NCI-H2171 treated with DMSO at 0.1 percent for 48 hours (cell line): ENCODE data around the gene MCM9.

Experiments
- DNase-seq: peaks from one replicate; lab custom pipeline; 2025; lab: John Stamatoyannopoulos, UW

The MCM9 gene

DNA sequence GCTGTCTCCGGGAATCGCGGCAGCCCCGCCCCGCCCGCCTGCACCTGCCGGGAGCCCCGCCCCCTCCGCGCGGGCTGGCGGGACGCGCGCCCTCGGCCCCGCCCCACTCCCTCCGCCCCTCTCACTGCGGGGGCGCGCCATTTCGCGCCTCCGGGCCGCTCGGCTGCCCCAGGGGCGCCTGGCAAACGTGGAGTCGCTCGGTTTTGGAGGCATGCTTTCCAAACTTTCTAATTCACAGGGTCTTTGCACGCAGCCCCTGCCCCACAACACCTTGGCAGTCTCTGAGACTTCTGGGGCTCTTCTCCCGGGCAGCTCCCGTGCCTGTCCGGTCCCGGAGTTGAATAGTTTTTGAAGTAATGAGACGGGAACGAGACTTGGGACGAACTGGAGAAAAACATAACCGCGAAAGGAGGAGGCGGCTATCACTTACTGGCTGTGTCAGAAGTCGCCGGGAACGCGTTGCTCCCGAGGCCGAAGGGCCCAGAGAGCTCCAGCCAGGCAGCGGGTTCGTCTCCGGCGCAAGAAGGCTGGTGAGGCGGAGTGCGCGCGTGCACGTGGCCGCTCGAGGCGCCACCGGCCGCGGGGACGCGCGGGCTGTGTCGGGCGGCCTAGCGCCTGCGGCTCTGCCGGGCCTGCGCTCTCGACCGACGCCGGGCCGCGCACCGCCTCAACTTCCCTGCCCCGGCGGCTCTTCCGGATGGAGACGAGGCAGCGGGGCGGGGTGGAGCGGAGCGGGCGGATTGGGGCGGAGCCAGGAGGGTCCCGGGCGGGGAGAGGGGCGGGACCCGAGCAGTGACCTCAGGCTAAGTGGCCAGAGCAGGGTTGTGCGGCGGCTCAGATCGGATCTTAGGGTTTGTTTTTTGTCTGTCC is at the start of gene MCM9:
Gene MCM9, minus strand, starts transcription at position 699 of the 870 bp plus-strand sequence. CDS start 3,436 bp downstream, outside the sequence.
- peak; percentile 89 for DNase-seq

GRCh38 chr6:118984342-118984741 is 49.4 kb upstream of the MCM9 start:
- DNase-seq = no peak

DNA sequence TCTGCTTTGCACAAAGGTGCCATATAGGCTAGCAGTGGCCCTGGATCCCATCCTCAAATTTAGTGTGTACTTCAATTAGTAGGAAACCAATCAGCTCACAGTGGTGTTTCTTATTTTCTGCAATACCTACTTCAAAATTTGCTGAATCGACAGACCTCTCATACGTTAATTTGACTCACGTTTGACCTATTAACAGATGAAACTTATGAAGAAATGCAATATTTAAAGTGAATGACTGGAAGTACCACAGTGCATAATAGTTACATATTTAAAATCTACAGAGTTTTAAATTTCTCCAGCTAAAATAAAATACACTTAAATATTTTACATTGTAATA is 47.6 kb upstream of the MCM9 start:
- no peak for DNase-seq

DNA sequence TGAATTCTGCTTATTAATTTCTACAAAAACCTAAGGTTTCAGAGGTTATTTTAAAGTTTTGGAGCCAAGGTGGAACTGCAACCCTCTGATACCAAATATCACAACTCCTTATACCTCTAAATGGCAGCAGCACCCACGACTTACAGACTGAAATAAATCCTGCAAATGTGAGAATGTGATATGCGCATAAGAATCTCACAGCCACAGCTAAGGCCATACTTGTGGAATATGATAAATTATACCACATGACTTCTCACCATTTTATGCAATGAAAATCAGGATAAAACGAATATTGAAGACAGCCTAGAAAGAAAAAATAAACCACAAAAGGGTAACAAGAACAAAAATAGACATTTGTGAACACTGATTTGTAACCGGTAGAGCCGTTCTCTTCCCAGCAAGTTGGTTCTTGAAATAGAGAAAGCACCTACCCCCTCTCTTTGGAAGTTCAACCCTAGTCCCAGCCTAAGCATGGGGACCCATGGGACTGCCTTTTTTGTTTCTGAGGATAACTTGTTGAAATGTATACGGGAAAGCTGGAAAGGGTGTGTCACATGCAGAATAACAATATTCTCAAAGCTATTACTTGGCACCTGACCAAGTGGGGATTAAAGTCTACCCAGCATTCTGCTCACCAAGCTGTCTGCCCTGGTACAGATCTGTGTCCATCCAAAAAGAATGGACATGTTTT is 47.1 kb upstream of the MCM9 start:
- peak; percentile 47 for DNase-seq

- no peak for DNase-seq
These were observed 45.1 kb upstream of the MCM9 start for GRCh38 chr6:118980063-118980462.

GRCh38 chr6:118974790-118975189 is 39.8 kb upstream of the MCM9 start:
- no peak for DNase-seq

- DNase-seq = no peak
These were observed 36.7 kb upstream of the MCM9 start for GRCh38 chr6:118971682-118972081.

GRCh38 chr6:118970866-118971265 is 35.9 kb upstream of the MCM9 start:
- DNase-seq = no peak

DNA sequence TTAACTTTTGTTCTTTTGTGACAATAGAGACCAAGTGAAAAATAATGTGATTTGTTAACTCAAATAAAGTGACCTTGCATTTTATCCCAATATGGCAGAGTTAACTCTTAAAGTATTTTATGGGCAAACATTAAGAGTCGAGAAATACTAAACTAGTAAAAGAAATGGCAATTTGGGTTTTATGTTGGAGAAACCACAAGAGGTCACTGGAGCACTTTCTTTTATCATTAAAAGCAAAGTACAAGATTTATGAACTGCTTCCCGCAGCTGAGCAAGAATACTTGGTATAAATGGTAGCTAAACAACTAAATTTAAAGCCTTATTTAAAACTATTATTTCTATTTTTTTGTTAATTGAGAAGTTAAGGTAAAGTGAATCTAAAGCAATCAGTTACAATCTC is 33.5 kb upstream of the MCM9 start:
- DNase-seq = peak; percentile 11

DNA sequence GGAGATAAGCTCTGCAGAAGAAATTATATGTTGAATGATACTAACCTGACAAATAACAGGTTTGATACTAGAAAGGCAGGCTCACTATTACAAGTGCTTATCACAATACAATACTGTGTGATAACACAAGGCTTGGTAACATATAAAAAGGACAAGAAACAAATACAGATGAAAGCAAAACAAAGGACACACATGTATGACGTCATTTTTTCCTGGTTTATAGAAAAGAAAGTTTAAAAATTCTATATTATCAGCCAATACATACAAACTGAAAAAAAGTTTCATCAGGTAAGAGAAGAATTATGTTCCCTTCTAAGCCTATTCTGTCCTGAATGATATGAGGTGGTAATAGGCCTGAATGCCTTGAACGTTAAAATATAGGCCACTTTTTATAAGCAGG is 32.3 kb upstream of the MCM9 start:
- no peak for DNase-seq

- DNase-seq = no peak
These were observed 30.9 kb upstream of the MCM9 start for GRCh38 chr6:118965843-118966370.

GRCh38 chr6:118965371-118965770 is 30.4 kb upstream of the MCM9 start:
- no peak for DNase-seq

GRCh38 chr6:118963003-118963402 is 28.0 kb upstream of the MCM9 start:
- peak; percentile 12 for DNase-seq

GRCh38 chr6:118959903-118960302 is 24.9 kb upstream of the MCM9 start:
- no peak for DNase-seq

- no peak for DNase-seq
These were observed 18.4 kb upstream of the MCM9 start for GRCh38 chr6:118953391-118953790.

- DNase-seq = no peak
These were observed 17.7 kb upstream of the MCM9 start for GRCh38 chr6:118952683-118953082.

DNA sequence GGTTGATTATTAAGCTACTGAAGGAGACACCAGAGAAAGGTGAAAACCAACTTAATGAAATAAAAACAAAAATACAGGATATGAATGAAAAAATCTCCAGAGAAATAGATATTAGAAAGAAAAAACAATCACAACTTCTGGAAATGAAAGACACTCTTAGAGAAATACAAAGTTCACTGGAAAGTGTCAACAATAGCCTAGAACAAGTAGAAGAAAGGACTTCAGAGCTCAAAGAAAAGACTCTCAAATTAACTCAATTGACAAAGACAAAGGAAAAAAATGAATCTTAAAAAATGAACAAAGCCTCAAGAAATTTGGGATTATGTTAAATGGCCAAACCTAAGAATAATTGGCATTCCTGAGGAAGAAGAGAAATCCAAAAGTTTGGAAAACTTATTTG is 10.3 kb upstream of the MCM9 start:
- no peak for DNase-seq

GRCh38 chr6:118940770-118941169 is 5.8 kb upstream of the MCM9 start:
- no peak for DNase-seq

GRCh38 chr6:118939683-118940082 is 4.7 kb upstream of the MCM9 start:
- no peak for DNase-seq

GRCh38 chr6:118935978-118936703 is 1.2 kb upstream of the MCM9 start:
- DNase-seq = no peak

DNA sequence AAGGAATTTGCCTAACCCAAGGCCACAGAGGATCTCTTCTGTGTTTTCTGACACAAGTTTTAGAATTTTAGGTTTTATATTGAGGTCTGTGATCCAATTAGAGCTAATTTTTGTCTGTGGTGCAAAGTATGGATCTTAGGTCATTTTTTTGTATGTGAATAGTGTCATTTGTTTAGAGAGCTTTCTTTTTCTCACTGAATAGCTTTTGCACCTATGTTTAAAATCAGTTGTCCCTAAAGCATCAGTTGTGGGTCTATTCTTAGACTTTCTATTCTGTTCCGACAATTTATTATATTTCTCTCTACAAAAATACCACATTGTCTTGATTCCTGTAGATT is 341 bp upstream of the MCM9 start:
- DNase-seq = no peak

DNA sequence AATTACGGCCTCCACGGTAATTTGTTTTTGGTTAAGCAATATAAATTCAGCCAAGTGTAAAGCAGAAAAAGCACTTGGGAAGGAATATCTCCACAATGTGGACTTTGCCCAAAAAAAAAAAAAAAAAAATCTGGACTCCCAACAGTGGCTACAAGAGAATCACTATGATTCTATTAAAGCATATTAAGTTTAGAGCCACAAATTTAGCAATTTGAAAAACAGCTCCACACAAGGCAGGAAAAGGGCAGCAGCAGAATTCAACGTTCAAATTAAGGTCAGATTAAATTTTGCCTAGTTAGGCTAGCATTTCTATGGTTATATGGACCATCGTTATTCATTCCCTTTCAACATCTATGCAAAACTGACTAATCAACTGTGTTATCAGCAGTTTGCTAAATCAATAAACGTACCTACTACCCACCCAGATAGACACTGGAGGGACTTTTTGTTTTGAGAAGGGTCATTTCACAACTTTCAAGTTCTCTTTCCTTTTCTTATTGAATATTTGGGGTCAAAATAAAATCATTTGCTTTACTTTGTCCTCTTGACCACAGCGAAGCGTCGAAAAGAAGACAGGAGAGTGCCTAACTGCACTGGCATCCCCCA is 1.0 kb downstream of the MCM9 start:
- no peak for DNase-seq
